ENCODE results near the gene TBX2.

Gene TBX2

GRCh38 chr17:61442136-61442775 is 42.6 kb downstream of the TBX2 start:
- H3K4me3 ChIP-seq (ENCODE audit: low read length, poor library complexity, severe bottlenecking): no peak overlapping the region
- no peaks in the 10 kb centered on the region for H3K27me3 ChIP-seq (ENCODE audit: insufficient read depth, low read length, poor library complexity, severe bottlenecking)
- H3K9me2 ChIP-seq (replicated peaks; ENCODE audit: low read depth, low read length): no peaks in the 10 kb centered on the region
- no peak overlapping the region for H3K4me2 ChIP-seq (ENCODE audit: low read depth, low read length, poor library complexity, severe bottlenecking)
- TF ChIP-seq EZH2phosphoT487 (IDR thresholded peaks at IDR 0.05; ENCODE audit: borderline replicate concordance) (no peak), CTCF (conservative IDR thresholded peaks at IDR 0.05; ENCODE audit: low read length) (no peak)
- no peaks in the 10 kb centered on the region for H3K36me3 ChIP-seq (ENCODE audit: insufficient read depth, low read length)
- no peak overlapping the region for H2AFZ ChIP-seq (ENCODE audit: low read length)
- H3K9ac ChIP-seq (ENCODE audit: low read depth, low read length, poor library complexity, severe bottlenecking): no peak overlapping the region
- H3K4me1 ChIP-seq (ENCODE audit: insufficient read depth, low read length, poor library complexity, severe bottlenecking): no peaks in the 10 kb centered on the region
- H3F3A ChIP-seq (ENCODE audit: low read depth): no peaks in the 10 kb centered on the region
- no peaks in the 10 kb centered on the region for H4K20me1 ChIP-seq (ENCODE audit: insufficient read depth, low read length, poor library complexity, severe bottlenecking)
- H3K79me2 ChIP-seq (ENCODE audit: insufficient read depth, low read length): no peaks in the 10 kb centered on the region
- peaks cover 7% of the 10 kb centered on the region; the same call in 1 of the 2 replicates for H3K9me3 ChIP-seq (ENCODE audit: insufficient read depth, low read depth, low read length)

GRCh38 chr17:61442878-61443474 is 43.3 kb downstream of the TBX2 start:
- no peaks in the 10 kb centered on the region for H3K79me2 ChIP-seq (ENCODE audit: insufficient read depth, low read length)
- no peaks in the 10 kb centered on the region for H3K9me2 ChIP-seq (replicated peaks; ENCODE audit: low read depth, low read length)
- H3K4me3 ChIP-seq (ENCODE audit: low read length, poor library complexity, severe bottlenecking): no peak overlapping the region
- H3K27me3 ChIP-seq (ENCODE audit: insufficient read depth, low read length, poor library complexity, severe bottlenecking): no peaks in the 10 kb centered on the region
- H3K4me1 ChIP-seq (ENCODE audit: insufficient read depth, low read length, poor library complexity, severe bottlenecking): no peaks in the 10 kb centered on the region
- H2AFZ ChIP-seq (ENCODE audit: low read length): no peak overlapping the region
- H4K20me1 ChIP-seq (ENCODE audit: insufficient read depth, low read length, poor library complexity, severe bottlenecking): no peaks in the 10 kb centered on the region
- H3K9me3 ChIP-seq (ENCODE audit: insufficient read depth, low read depth, low read length): 0 out of 2 replicates have a peak, but pooled peaks cover under 1% of the 10 kb centered on the region
- no peak overlapping the region for H3K4me2 ChIP-seq (ENCODE audit: low read depth, low read length, poor library complexity, severe bottlenecking)
- H3K36me3 ChIP-seq (ENCODE audit: insufficient read depth, low read length): no peaks in the 10 kb centered on the region
- H3K9ac ChIP-seq (ENCODE audit: low read depth, low read length, poor library complexity, severe bottlenecking): no peak overlapping the region
- no peak for TF ChIP-seq EZH2phosphoT487 (IDR thresholded peaks at IDR 0.05; ENCODE audit: borderline replicate concordance)
- no peak for TF ChIP-seq CTCF (conservative IDR thresholded peaks at IDR 0.05; ENCODE audit: low read length)
- H3F3A ChIP-seq (ENCODE audit: low read depth): no peaks in the 10 kb centered on the region

DNA sequence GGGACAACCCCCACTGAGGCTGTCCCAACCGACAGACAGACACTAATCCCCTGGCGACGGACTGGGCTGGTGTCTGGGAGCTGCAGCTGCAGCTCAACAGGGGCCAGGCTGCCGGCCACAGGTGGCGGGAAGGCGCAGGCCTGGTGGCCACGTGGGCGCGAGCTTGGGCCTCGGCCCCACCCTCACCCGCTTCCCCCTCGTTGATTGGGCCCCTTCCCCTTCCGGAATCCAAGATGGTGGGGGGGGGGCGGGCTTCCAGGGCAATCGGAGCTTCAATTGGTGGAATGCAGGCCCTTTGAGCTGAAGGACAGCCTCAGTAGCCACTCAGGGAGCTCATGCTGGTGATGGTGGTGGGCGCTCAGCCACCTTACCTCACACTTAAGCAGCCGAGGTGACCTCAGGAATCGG is 43.8 kb downstream of the TBX2 start:
- no peak overlapping the region for H2AFZ ChIP-seq (ENCODE audit: low read length)
- H3K9me2 ChIP-seq (replicated peaks; ENCODE audit: low read depth, low read length): no peaks in the 10 kb centered on the region
- H3K27me3 ChIP-seq (ENCODE audit: insufficient read depth, low read length, poor library complexity, severe bottlenecking): no peaks in the 10 kb centered on the region
- no peaks in the 10 kb centered on the region for H3K9me3 ChIP-seq (ENCODE audit: insufficient read depth, low read depth, low read length)
- H3K79me2 ChIP-seq (ENCODE audit: insufficient read depth, low read length): no peaks in the 10 kb centered on the region
- no peak overlapping the region for H3K4me3 ChIP-seq (ENCODE audit: low read length, poor library complexity, severe bottlenecking)
- H3K4me2 ChIP-seq (ENCODE audit: low read depth, low read length, poor library complexity, severe bottlenecking): no peak overlapping the region
- H3K9ac ChIP-seq (ENCODE audit: low read depth, low read length, poor library complexity, severe bottlenecking): no peak overlapping the region
- H3K36me3 ChIP-seq (ENCODE audit: insufficient read depth, low read length): no peaks in the 10 kb centered on the region
- H3K4me1 ChIP-seq (ENCODE audit: insufficient read depth, low read length, poor library complexity, severe bottlenecking): no peaks in the 10 kb centered on the region
- no peak for TF ChIP-seq EZH2phosphoT487 (IDR thresholded peaks at IDR 0.05; ENCODE audit: borderline replicate concordance)
- no peaks in the 10 kb centered on the region for H3F3A ChIP-seq (ENCODE audit: low read depth)
- no peaks in the 10 kb centered on the region for H4K20me1 ChIP-seq (ENCODE audit: insufficient read depth, low read length, poor library complexity, severe bottlenecking)
